NCI-H1105 (cell line): ENCODE measurements around the gene ABHD17B.
"Not testable (repeated sequence)": the region's sequence is repeated elsewhere in the genome, so short reads cannot be mapped to it uniquely, and the experiment has no call there.

Source experiments
- DNase-seq: peaks from one replicate; lab custom pipeline; 2025; lab: John Stamatoyannopoulos, UW

ABHD17B gene

GRCh38 chr9:71911061-71911907, at the start of gene ABHD17B, which contains the start of gene C9orf85:
ABHD17B (minus strand) TSS chr9:71911193; CDS start chr9:71875080, 36,113 bp downstream.
C9orf85 (plus strand) TSS chr9:71911639; CDS start chr9:71911735, 96 bp downstream.
- peak; percentile 99 for DNase-seq

DNA sequence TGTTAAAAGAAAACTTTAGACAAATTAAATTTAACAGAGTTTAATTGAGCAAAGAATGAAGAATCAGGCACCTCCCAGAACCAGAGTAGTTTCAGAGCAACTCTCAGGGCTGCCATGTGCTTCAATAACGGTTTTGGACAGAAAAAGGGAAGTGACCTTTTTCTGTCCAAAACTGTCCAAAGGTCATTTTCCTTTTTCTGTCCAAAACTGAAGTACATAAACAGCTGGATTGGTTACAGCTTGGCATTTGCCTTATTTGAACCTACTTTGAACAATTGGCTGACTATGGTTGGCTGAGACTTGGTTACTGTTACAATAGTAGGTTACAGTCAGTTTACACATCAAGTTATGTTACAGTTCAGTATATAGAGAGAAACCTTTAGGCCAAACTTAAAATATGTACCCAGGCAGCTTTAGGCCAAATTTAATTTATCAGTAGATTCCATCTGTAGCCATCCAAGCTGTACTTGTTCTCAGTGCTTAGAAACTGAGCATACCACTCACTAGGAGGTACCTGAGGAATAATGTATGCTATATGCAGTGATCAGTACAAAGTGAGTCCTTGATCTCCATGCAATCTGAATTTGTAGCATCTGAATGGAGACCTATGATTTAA, 44.4 kb upstream of the ABHD17B start:
- DNase-seq = no peak

- not testable (repeated sequence) for DNase-seq
Measured at GRCh38 chr9:71954652-71955051, 43.7 kb upstream of the ABHD17B start.

DNA sequence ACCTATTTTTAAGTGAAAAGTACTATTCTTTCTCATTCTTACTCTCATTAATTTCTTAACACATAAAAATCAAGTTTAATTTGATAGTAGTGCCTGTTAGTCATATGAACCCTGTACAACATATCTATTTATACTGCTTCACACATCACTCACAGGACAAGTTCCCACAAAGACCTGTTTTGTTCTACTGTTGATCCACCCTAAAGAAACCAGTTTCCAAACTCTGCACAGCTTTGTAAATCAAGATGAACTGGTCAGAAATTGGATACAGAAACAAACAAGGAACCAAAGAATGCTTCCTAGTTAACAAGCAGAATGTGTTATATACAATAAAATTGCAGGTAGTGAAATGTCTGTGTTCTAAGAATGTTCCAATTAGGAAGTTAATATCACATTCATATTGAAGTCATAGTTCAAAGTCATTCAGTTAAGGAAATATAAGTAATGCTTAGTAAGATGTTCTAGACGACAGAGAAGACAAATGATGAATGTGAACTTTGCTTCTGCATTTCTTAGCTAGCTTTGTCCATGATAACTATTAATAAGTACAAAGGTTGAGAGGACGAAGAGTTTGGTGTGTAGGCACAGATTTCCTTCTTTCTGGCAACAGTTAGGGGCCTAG, 33.9 kb upstream of the ABHD17B start:
- no peak for DNase-seq

GRCh38 chr9:71941998-71942567, 31.1 kb upstream of the ABHD17B start:
- no peak for DNase-seq

GRCh38 chr9:71941060-71941568, 30.1 kb upstream of the ABHD17B start:
- DNase-seq = no peak

- DNase-seq = no peak
Measured at GRCh38 chr9:71937898-71938297, 26.9 kb upstream of the ABHD17B start.

- DNase-seq = no peak
Measured at GRCh38 chr9:71937070-71937625, 26.2 kb upstream of the ABHD17B start.

DNA sequence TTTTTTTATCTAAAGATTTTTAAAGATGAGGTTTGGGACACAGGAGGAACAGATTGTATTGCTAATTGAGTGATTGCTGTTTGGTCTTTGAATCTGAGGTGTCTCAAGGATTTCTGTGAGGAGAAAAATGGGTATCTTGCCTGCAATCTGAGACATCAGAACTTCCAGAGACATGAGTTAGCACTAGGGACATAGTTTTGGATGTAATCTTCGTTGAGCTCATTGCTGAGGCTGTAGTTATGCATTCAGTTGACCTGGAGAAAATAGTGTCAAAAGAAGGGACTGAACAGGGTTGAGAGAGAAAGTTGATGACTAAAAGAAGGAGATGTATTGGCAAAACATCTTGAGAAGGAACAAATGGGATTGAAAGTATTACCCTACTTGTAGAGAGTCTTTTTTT, 25.1 kb upstream of the ABHD17B start:
- no peak for DNase-seq

DNA sequence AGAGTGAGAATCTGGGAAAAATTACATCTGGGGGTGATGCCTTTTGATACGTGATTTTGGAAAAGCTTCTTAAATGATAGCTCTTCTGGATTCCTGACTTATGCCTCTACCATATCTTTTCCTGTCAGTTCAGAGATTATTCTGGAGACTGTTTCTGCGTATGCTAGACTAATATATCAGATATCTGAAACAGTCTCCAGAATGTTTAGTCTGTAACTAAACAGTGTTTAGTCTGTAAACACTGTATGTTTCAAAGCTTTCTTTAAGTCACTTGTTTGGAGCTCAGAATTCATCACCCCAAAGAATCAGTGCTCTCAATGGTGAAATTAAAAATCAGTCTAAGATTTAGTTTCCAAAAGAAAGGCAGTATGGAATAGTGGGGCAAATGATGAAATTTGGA, 20.2 kb upstream of the ABHD17B start:
- DNase-seq = no peak

GRCh38 chr9:71929791-71930440, 18.9 kb upstream of the ABHD17B start:
- no peak for DNase-seq

GRCh38 chr9:71929223-71929622, 18.2 kb upstream of the ABHD17B start:
- no peak for DNase-seq

GRCh38 chr9:71928806-71929205, 17.8 kb upstream of the ABHD17B start:
- DNase-seq = no peak

DNA sequence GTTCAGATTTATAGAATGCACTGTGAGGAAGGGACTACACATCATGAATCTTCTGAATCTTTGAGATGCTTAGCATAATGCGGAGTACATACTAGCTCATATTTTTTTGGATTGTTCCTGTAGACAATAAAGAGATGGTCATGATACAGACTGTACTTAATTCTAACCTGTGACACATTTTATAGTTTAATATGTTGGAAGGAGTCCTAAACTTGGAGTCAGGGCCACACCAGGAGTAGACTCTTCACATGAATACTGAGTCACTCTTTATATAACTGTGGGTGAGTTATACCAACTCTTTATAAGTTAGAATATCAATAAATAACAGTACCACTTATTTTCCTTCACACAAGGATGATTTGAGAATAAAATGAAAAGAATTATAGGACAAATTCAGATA, 17.4 kb upstream of the ABHD17B start:
- no peak for DNase-seq

- DNase-seq = no peak
Measured at GRCh38 chr9:71925834-71926233, 14.8 kb upstream of the ABHD17B start.

- DNase-seq = no peak
Measured at GRCh38 chr9:71924576-71924975, 13.6 kb upstream of the ABHD17B start.

DNA sequence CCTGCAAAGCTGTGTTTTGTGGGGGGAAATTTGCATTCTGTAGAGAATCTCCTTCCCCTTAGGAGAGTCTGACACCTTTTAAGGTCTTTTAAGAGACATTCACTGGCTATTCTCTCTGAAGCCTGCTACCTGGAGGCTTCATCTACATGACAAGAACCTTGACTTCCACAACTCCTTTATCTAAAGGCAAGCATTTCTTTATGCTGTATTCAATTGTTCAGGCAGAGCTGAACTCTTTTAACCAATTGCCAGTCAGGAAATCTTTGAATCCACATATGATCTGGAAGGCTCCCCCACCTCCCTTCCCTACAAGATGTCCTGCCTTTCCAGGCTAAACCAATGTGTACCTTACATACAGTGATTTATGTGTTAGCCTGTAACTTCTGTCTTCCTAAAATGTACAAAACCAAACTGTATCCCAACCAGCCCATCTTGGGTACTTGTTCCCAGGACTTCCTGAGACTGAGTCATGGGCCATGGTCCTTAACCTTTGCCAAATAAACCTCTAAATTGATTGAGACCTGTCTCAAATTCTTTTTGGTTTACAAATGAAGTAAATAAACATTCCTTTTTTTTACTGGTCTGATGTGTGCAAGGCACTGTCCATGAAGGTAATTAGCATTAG, 10.3 kb upstream of the ABHD17B start:
- DNase-seq = no peak

- DNase-seq = no peak
Measured at GRCh38 chr9:71920456-71921189, 9.6 kb upstream of the ABHD17B start.

DNA sequence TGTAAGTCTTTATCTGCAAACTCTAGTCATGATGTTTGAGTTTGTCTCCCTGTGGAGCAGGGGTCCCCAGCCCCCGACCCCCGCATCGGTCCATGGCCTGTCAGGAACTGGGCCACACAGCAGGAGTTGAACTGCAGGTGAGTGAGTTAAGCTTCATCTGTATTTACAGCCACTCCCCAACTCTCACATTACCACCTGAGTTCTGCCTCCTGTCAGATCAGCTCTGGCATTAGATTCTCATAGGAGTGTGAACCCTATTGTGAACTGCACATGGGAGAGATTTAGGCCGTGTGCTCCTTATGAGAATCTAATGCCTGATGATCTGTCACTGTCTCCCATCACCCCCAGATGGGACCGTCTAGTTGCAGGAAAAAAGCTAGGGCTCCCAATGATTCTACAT, 7.4 kb upstream of the ABHD17B start:
- DNase-seq = no peak

DNA sequence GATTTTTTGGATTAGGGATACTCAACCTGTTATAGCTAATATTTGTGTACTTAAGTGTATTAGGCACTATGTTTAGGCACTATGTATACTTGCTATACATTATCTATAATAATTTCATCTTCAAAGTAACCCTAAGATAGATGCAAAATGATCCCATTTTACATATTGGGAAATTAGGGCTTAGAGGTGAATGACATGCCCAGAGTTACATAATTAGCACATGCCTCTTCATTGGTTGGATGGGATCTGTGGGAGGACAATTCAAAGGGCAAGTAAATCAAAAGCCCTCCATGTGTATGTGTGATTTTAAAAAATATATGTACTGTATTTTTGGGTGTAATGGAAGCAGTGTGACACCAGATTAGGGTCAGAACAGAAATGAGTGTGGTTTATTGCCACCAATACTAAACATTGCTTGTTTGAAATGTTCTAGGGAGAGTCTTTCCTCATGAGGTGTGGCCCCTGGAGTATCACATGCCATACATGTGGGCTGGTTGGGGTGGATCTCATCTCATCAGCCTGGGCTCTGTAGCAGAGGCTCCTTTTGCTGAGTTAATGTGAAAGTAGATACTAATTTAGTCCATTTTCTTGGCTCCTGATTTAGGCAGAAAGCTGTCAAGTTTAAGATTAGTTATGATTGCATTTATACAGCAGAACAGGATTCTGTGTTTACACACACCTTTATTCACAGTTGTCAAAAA, 6.0 kb upstream of the ABHD17B start:
- no peak for DNase-seq
